ENCODE measurements around the gene P4HA2.

GRCh38 chr5:132270335-132270665 is 42.6 kb upstream of the P4HA2 start:
- TF ChIP-seq CTCF (IDR thresholded peaks at IDR 0.05) (no peak), POLR2A (IDR thresholded peaks at IDR 0.05) (no peak), POLR2AphosphoS5 (IDR thresholded peaks at IDR 0.05) (no peak)
